ENCODE results near the gene LNP1. TPM values are rescaled to one million over a fixed set of nuclear protein-coding genes. Genes with fewer than 3 reads are reported as not detected.

The LNP1 gene
- total and polyA plus RNA-seq, 10 of the 15 experiments (the other 5 are each of a cell fraction or from before 2014, with no cell fraction given) = 2.1 to 4.2 (median 2.7) TPM

DNA sequence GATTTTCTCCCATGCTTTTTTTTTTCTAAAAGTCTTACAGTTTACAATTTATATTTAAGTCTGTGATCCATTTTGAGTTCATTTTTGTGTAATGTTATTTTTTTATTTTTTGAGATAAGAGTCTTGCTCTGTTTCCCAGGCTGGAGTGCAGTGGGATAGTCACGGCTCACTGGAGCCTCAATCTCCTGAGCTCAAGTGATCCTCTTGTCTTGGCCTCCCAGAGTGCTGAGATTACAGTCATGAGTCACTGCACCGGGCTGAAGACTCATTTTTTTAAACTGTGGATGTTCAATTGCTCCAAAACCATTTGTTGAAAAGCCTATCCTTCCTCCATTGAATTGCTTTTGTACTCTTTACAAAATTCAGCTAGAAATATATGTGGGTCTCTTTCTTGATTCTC is 19.5 kb downstream of the LNP1 start:
- in situ Hi-C loops (cut with MboI) = no loop called here
- RAD21 ChIA-PET (ENCODE audit: unreplicated experiment) = no interaction called here
- DNase-seq (ENCODE audit: low read depth, low spot score) (no peak), FAIRE-seq (no peak), ATAC-seq (no peak)
- H3K4me2 ChIP-seq (ENCODE audit: control insufficient read depth, insufficient read depth) = no peak overlapping the region
- H3K4me1 ChIP-seq (ENCODE audit: control insufficient read depth, insufficient read depth, low read length) = no peaks in the 10 kb centered on the region
- TF ChIP-seq, protein P1, sequence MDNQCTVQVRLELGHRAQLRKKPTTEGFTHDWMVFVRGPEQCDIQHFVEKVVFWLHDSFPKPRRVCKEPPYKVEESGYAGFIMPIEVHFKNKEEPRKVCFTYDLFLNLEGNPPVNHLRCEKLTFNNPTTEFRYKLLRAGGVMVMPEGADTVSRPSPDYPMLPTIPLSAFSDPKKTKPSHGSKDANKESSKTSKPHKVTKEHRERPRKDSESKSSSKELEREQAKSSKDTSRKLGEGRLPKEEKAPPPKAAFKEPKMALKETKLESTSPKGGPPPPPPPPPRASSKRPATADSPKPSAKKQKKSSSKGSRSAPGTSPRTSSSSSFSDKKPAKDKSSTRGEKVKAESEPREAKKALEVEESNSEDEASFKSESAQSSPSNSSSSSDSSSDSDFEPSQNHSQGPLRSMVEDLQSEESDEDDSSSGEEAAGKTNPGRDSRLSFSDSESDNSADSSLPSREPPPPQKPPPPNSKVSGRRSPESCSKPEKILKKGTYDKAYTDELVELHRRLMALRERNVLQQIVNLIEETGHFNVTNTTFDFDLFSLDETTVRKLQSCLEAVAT (IDR thresholded peaks at IDR 0.05) = no peak
- no peak for TF ChIP-seq MTA2 (IDR thresholded peaks at IDR 0.05; ENCODE audit: low read depth)
- no peak for TF ChIP-seq ZNF274 (IDR thresholded peaks at IDR 0.05; ENCODE audit: insufficient read depth, insufficient read length)
- TF ChIP-seq STAT3 (IDR thresholded peaks at IDR 0.05; ENCODE audit: low read depth, low read length) = no peak
- no peak for TF ChIP-seq PAX8 (IDR thresholded peaks at IDR 0.05)
- no peak for TF ChIP-seq ZBTB4 (CRISPR knock-in tag; IDR thresholded peaks at IDR 0.05)
- no peak for TF ChIP-seq TBL1XR1 (IDR thresholded peaks at IDR 0.05; ENCODE audit: low read depth, low read length)
- no peak for TF ChIP-seq NBN (IDR thresholded peaks at IDR 0.05)
- TF ChIP-seq YBX1 (IDR thresholded peaks at IDR 0.05) = no peak
- no peak for TF ChIP-seq TCF3 (IDR thresholded peaks at IDR 0.05; ENCODE audit: borderline replicate concordance, insufficient read depth, low read depth, low read length)
- TF ChIP-seq CEBPB (IDR thresholded peaks at IDR 0.05; ENCODE audit: borderline replicate concordance in 1 of 2, low read depth in 2 of 2, low read length in 2 of 2) = no peak
- no peak for TF ChIP-seq RUNX3 (IDR thresholded peaks at IDR 0.05; ENCODE audit: low read length)
- no peak for TF ChIP-seq CHD1 (IDR thresholded peaks at IDR 0.05; ENCODE audit: low read depth, low read length)
- TF ChIP-seq USF2 (IDR thresholded peaks at IDR 0.05; ENCODE audit: borderline replicate concordance, low read depth, low read length) = no peak
- POLR2A ChIA-PET = no interaction called here
- H3K79me2 ChIP-seq (ENCODE audit: control insufficient read depth, insufficient read depth, low read length) = no peaks in the 10 kb centered on the region
- SMC1A ChIA-PET (ENCODE audit: uncharacterized antibody, unreplicated experiment) = interaction anchor here (0.7 to 1.2 kb wide), 2 partner anchors 37 to 375 kb away, joined by 3 read pairs; no protein-coding TSS in a partner anchor
- no peak overlapping the region for H3K27ac ChIP-seq (ENCODE audit: control insufficient read depth, insufficient read depth)
- no peak overlapping the region for H2AFZ ChIP-seq (ENCODE audit: control insufficient read depth, low read depth, low read length)
- BruUV-seq (replicated peaks) = no TSS peak
- CTCF ChIA-PET = no interaction called here
- intact Hi-C loops (cut with micrococcal nuclease; ENCODE audit: unreplicated experiment) = no loop called here
- H3K4me3 ChIP-seq = no peak overlapping the region
- H3K9me3 ChIP-seq (replicated peaks; ENCODE audit: control insufficient read depth, insufficient read depth, low read length) = no peaks in the 10 kb centered on the region
- 28% methylated on average over 2 of the region's 2 CpGs for WGBS (ENCODE audit: insufficient coverage, insufficient replicate concordance, low lambda C conversion rate, missing lambda C conversion rate)
- H4K20me1 ChIP-seq (ENCODE audit: control insufficient read depth, insufficient read depth) = no peaks in the 10 kb centered on the region
- H3K36me3 ChIP-seq (ENCODE audit: control insufficient read depth in 2 of 2, insufficient read depth in 2 of 2, low read length in 1 of 2) = no peaks in the 10 kb centered on the region
- no peak overlapping the region for H3K9ac ChIP-seq (ENCODE audit: control insufficient read depth, insufficient read depth, low read length)
- no peaks in the 10 kb centered on the region for H3K27me3 ChIP-seq (replicated peaks in 1 of 2; ENCODE audit: control insufficient read depth in 2 of 2, insufficient read depth in 2 of 2, low read length in 1 of 2)
